ENCODE results near the gene SEC24B.
A peak's percentile ranks its signal among the peaks of the same experiment; 100 is the strongest.

Gene SEC24B

GRCh38 chr4:109433205-109434006 lies at the start of gene SEC24B:
SEC24B (plus strand) TSS chr4:109433815; CDS start chr4:109433870, 55 bp downstream.
- peak; percentile 88 for DNase-seq (ENCODE audit: low spot score)

- no peak for DNase-seq (ENCODE audit: low spot score)
These were observed 49.8 kb upstream of the SEC24B start for GRCh38 chr4:109383823-109384222.

GRCh38 chr4:109385260-109385659 lies 48.4 kb upstream of the SEC24B start:
- no peak for DNase-seq (ENCODE audit: low spot score)

- no peak for DNase-seq (ENCODE audit: low spot score)
These were observed 44.1 kb upstream of the SEC24B start for GRCh38 chr4:109389369-109390114.

GRCh38 chr4:109390115-109390768 lies 43.4 kb upstream of the SEC24B start:
- DNase-seq (ENCODE audit: low spot score): no peak

GRCh38 chr4:109395694-109396093 lies 37.9 kb upstream of the SEC24B start:
- DNase-seq (ENCODE audit: low spot score): no peak

- DNase-seq (ENCODE audit: low spot score): no peak
These were observed 34.7 kb upstream of the SEC24B start for GRCh38 chr4:109398928-109399327.

GRCh38 chr4:109406337-109406931 lies 27.2 kb upstream of the SEC24B start:
- peak; percentile 42 for DNase-seq (ENCODE audit: low spot score)

GRCh38 chr4:109407027-109407737 lies 26.4 kb upstream of the SEC24B start:
- no peak for DNase-seq (ENCODE audit: low spot score)

- no peak for DNase-seq (ENCODE audit: low spot score)
These were observed 24.9 kb upstream of the SEC24B start for GRCh38 chr4:109408711-109409110.

GRCh38 chr4:109410226-109410625 lies 23.4 kb upstream of the SEC24B start:
- no peak for DNase-seq (ENCODE audit: low spot score)

GRCh38 chr4:109410776-109411175 lies 22.8 kb upstream of the SEC24B start:
- DNase-seq (ENCODE audit: low spot score): no peak

GRCh38 chr4:109411964-109412363 lies 21.7 kb upstream of the SEC24B start:
- no peak for DNase-seq (ENCODE audit: low spot score)

GRCh38 chr4:109412776-109413175 lies 20.8 kb upstream of the SEC24B start:
- no peak for DNase-seq (ENCODE audit: low spot score)

GRCh38 chr4:109414938-109415337 lies 18.7 kb upstream of the SEC24B start:
- DNase-seq (ENCODE audit: low spot score): no peak

- DNase-seq (ENCODE audit: low spot score): no peak
These were observed 15.0 kb upstream of the SEC24B start for GRCh38 chr4:109418588-109418987.

- DNase-seq (ENCODE audit: low spot score): no peak
These were observed 13.9 kb upstream of the SEC24B start for GRCh38 chr4:109419679-109420078.

GRCh38 chr4:109424093-109424841 lies 9.3 kb upstream of the SEC24B start:
- no peak for DNase-seq (ENCODE audit: low spot score)

- DNase-seq (ENCODE audit: low spot score): no peak
These were observed 8.2 kb upstream of the SEC24B start for GRCh38 chr4:109425405-109425804.

- DNase-seq (ENCODE audit: low spot score): no peak
These were observed 4.1 kb upstream of the SEC24B start for GRCh38 chr4:109429545-109429944.

- no peak for DNase-seq (ENCODE audit: low spot score)
These were observed 1.4 kb upstream of the SEC24B start for GRCh38 chr4:109432203-109432602.

Data from CD4-positive, alpha-beta T cell treated with Interleukin-6 at 100 ng/mL for 8 hours (primary cell).